WTC11 (cell line): ENCODE results near the gene HIPK2.

ENCODE experiments used
- E2F4 ChIP-seq: sonication (generic); formaldehyde crosslinking; IDR thresholded peaks from 2 replicates; pipeline ENCODE4 v1.8.1; 2022; ENCODE audit warnings: low read depth, mild to moderate bottlenecking, moderate library complexity, missing genetic modification reagents, borderline replicate concordance
- ELF4 ChIP-seq: sonication (generic); formaldehyde crosslinking; IDR thresholded peaks from 2 replicates; pipeline ENCODE4 v1.8.1; 2022; ENCODE audit warnings: low read depth, mild to moderate bottlenecking, moderate library complexity, missing genetic modification reagents
- GABPB1 ChIP-seq: sonication (generic); formaldehyde crosslinking; IDR thresholded peaks from 2 replicates; pipeline ENCODE4 v1.8.1; 2023; ENCODE audit warnings: mild to moderate bottlenecking, missing genetic modification reagents
- TF ChIP-seq, protein P1 (sequence below): fragments of 200-600 bp; IDR thresholded peaks from 2 replicates; pipeline ENCODE4 v1.8.0; 2022; ENCODE audit warnings: antibody characterized with exemption

DNA sequence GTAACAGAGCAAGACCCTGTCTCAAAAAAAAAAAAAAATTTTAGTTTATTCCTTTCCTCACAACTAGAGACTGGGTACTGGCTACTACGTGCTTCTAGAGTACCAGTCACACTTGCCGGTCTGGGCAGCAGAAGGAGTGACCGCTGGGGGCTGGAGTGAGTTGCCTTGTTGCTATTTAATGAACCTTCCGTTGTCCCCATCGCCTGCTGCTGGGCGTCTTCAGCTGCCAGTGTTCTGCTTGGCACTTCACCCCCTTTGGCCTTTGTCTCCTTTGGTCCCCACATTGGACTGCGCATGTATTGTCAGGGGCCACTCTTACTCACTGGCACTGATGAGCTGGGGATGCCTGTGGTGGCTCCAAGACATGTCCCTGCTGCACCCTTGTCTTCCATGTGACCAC lies 143.7 kb downstream of the HIPK2 start:
- TF ChIP-seq, protein P1, sequence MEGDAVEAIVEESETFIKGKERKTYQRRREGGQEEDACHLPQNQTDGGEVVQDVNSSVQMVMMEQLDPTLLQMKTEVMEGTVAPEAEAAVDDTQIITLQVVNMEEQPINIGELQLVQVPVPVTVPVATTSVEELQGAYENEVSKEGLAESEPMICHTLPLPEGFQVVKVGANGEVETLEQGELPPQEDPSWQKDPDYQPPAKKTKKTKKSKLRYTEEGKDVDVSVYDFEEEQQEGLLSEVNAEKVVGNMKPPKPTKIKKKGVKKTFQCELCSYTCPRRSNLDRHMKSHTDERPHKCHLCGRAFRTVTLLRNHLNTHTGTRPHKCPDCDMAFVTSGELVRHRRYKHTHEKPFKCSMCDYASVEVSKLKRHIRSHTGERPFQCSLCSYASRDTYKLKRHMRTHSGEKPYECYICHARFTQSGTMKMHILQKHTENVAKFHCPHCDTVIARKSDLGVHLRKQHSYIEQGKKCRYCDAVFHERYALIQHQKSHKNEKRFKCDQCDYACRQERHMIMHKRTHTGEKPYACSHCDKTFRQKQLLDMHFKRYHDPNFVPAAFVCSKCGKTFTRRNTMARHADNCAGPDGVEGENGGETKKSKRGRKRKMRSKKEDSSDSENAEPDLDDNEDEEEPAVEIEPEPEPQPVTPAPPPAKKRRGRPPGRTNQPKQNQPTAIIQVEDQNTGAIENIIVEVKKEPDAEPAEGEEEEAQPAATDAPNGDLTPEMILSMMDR: no peak
- TF ChIP-seq GABPB1 (CRISPR knock-in tag) (no peak), E2F4 (CRISPR knock-in tag) (no peak), ELF4 (CRISPR knock-in tag) (no peak)
